DND-41 (cell line): ENCODE results near the gene DMAP1.

Experiments used
- ATAC-seq: fragments of 200-7000 bp; cut with Tn5 transposase; 3 replicates; pipeline ENCODE4 v1.9.1; 2021; ENCODE audit warnings: low read depth; ENCODE audit not compliant: insufficient read depth
- DNase-seq: peaks from one replicate; pipeline ENCODE4 v3.0.0-alpha.2; 2020
- H2AFZ ChIP-seq: 2 replicates; pipeline ENCODE4 v1.6.0; 2012; ENCODE audit warnings: low read depth, low read length
- H3K27ac ChIP-seq: 2 replicates; pipeline ENCODE4 v1.5.1; 2012; ENCODE audit warnings: low read length, inconsistent platforms
- H3K27me3 ChIP-seq: fragments of 200-600 bp; sonication (generic); 2 replicates; pipeline ENCODE4 v1.6.0; 2012; ENCODE audit warnings: low read length, mild to moderate bottlenecking, inconsistent platforms; ENCODE audit not compliant: insufficient read depth, poor library complexity
- H3K36me3 ChIP-seq: 2 replicates; pipeline ENCODE4 v1.5.1; 2012; ENCODE audit warnings: low read length, inconsistent platforms; ENCODE audit not compliant: insufficient read depth
- H3K4me1 ChIP-seq: 2 replicates; pipeline ENCODE4 v1.5.1; 2012; ENCODE audit warnings: mild to moderate bottlenecking, low read length; ENCODE audit not compliant: insufficient read depth
- H3K4me2 ChIP-seq: 2 replicates; pipeline ENCODE4 v1.6.0; 2012; ENCODE audit warnings: mild to moderate bottlenecking, moderate library complexity, low read length, inconsistent platforms; ENCODE audit not compliant: insufficient read depth
- H3K4me3 ChIP-seq, 2 experiments: fragments of 200-600 bp in 1 of 2; shearing (Covaris generic) in 1 of 2; 2 replicates each; pipeline ENCODE4 v1.5.1; 2012 to 2016; ENCODE audit warnings: inconsistent platforms in 2 of 2, low read length in 2 of 2, mild to moderate bottlenecking in 2 of 2, low read depth in 1 of 2, moderate library complexity in 1 of 2
- H3K79me2 ChIP-seq: 2 replicates; pipeline ENCODE4 v1.6.0; 2012; ENCODE audit warnings: low read length, inconsistent platforms; ENCODE audit not compliant: insufficient read depth
- H3K9ac ChIP-seq: 2 replicates; pipeline ENCODE4 v1.6.0; 2012; ENCODE audit warnings: low read depth, mild to moderate bottlenecking, inconsistent platforms, low read length, moderate library complexity
- H3K9me3 ChIP-seq: 2 replicates; pipeline ENCODE4 v1.5.1; 2012; ENCODE audit warnings: low read length, moderate library complexity, mild to moderate bottlenecking, inconsistent platforms; ENCODE audit not compliant: insufficient read depth, severe bottlenecking
- H4K20me1 ChIP-seq: 2 replicates; pipeline ENCODE4 v1.6.0; 2012; ENCODE audit warnings: low read length; ENCODE audit not compliant: insufficient read depth
- CTCF ChIP-seq: IDR thresholded peaks from 2 replicates; pipeline ENCODE4 v1.5.1; 2012; ENCODE audit warnings: borderline replicate concordance, low read length, moderate library complexity, mild to moderate bottlenecking; ENCODE audit not compliant: poor library complexity, severe bottlenecking; ENCODE audit errors: extremely low read depth
- EZH2 ChIP-seq: IDR thresholded peaks from 3 replicates; pipeline ENCODE4 v1.6.1; 2012; ENCODE audit warnings: borderline replicate concordance, low read depth, mild to moderate bottlenecking, moderate library complexity, low read length, inconsistent platforms; ENCODE audit not compliant: severe bottlenecking

DMAP1 gene

GRCh38 chr1:44261962-44262361 lies 48.7 kb downstream of the DMAP1 start:
- Histone ChIP-seq H3K36me3 (peaks cover 8% of the 10 kb centered on the region; the same call in 1 of the 2 replicates), H3K27me3 (no peaks in the 10 kb centered on the region), H3K79me2 (no peaks in the 10 kb centered on the region)

GRCh38 chr1:44262414-44262813 lies 49.1 kb downstream of the DMAP1 start:
- Histone ChIP-seq H3K4me2 (no peak overlapping the region), H3K27me3 (no peaks in the 10 kb centered on the region), H2AFZ (no peak overlapping the region), H3K36me3 (peaks cover 6% of the 10 kb centered on the region; the same call in 1 of the 2 replicates), H3K9ac (no peak overlapping the region), H3K9me3 (no peaks in the 10 kb centered on the region), H3K27ac (no peak overlapping the region), H3K79me2 (no peaks in the 10 kb centered on the region), H4K20me1 (peaks cover 41% of the 10 kb centered on the region), H3K4me3 (no peak overlapping the region), H3K4me1 (no peaks in the 10 kb centered on the region)
- TF ChIP-seq CTCF = no peak
- TF ChIP-seq EZH2 = no peak
- DNase-seq (no peak), ATAC-seq (no peak)

More at GRCh38 chr1:44261962-44262361, 48.7 kb downstream of the DMAP1 start:
- Histone ChIP-seq H3K4me3 (no peak overlapping the region), H4K20me1 (peaks cover 43% of the 10 kb centered on the region), H3K27ac (no peak overlapping the region), H2AFZ (no peak overlapping the region), H3K4me1 (no peaks in the 10 kb centered on the region), H3K9me3 (no peaks in the 10 kb centered on the region), H3K4me2 (no peak overlapping the region), H3K9ac (no peak overlapping the region)
- no peak for DNase-seq
- TF ChIP-seq CTCF (no peak), EZH2 (no peak)
- ATAC-seq = no peak

- H3K79me2 ChIP-seq = no peaks in the 10 kb centered on the region
- no peak overlapping the region for H3K4me2 ChIP-seq
- no peaks in the 10 kb centered on the region for H3K4me1 ChIP-seq
- no peak overlapping the region for H3K4me3 ChIP-seq
- peaks cover 38% of the 10 kb centered on the region for H4K20me1 ChIP-seq
- ATAC-seq = no peak
- H2AFZ ChIP-seq = no peak overlapping the region
- H3K27ac ChIP-seq = no peak overlapping the region
- TF ChIP-seq CTCF (no peak), EZH2 (no peak)
- H3K9ac ChIP-seq = no peak overlapping the region
- no peak for DNase-seq
- H3K36me3 ChIP-seq = 0 out of 2 replicates have a peak, but pooled peaks cover 3% of the 10 kb centered on the region
- H3K9me3 ChIP-seq = no peaks in the 10 kb centered on the region
- no peaks in the 10 kb centered on the region for H3K27me3 ChIP-seq
These were observed 49.7 kb downstream of the DMAP1 start for GRCh38 chr1:44262816-44263567.
